ENCODE data around the gene PROSER2. TPM values are rescaled to one million over a fixed set of nuclear protein-coding genes. Genes with fewer than 3 reads are reported as not detected.

The PROSER2 gene
- polyA plus RNA-seq (7.3 to 13.0 TPM (median 10.2 TPM) in 3 replicates), polyA minus RNA-seq (4.8 to 20.4 TPM (median 6.0 TPM) in 3 replicates)
- polyA plus RNA-seq (2011; ENCODE audit: low read depth) = 14.9 TPM
- polyA plus RNA-seq (2011; cell fraction: cytosol; rRNA removed) = 6.2 and 10.5 TPM in 2 replicates
- polyA plus RNA-seq (2011; cell fraction: nucleus; rRNA removed) = 11.8 and 14.4 TPM in 2 replicates
- 12.9 and 25.7 TPM in 2 replicates for polyA plus RNA-seq (2012; ENCODE audit: low replicate concordance)
- polyA minus RNA-seq (2011; cell fraction: cytosol; rRNA and poly(A)+ RNA removed) = 16.3 TPM
- 7.8 and 14.4 TPM in 2 replicates for polyA minus RNA-seq (2011; cell fraction: nucleus; rRNA and poly(A)+ RNA removed)

GRCh38 chr10:11823122-11823988 lies at the start of gene PROSER2:
TSS of gene PROSER2 (plus strand) at chr10:11823356. CDS start at chr10:11852078, 28,722 bp downstream.
- Histone ChIP-seq H3K79me2 (ENCODE audit: control insufficient read depth, insufficient read depth, low read length) (peaks cover 51% of the 10 kb centered on the region), H3K4me2 (ENCODE audit: control insufficient read depth, extremely low read depth, insufficient read depth, low read depth, low read length) (peak within 1 kb of the TSS; percentile 98), H3K27ac (ENCODE audit: control insufficient read depth, insufficient read depth, low read length) (peak within 1 kb of the TSS; percentile 65), H3K9me1 (ENCODE audit: control insufficient read depth, extremely low read depth, insufficient read depth, low read length) (peaks cover 4% of the 10 kb centered on the region), H3K9ac (ENCODE audit: control insufficient read depth, extremely low read depth, insufficient read depth, low read length) (peak within 1 kb of the TSS; percentile 84), H4K20me1 (ENCODE audit: control insufficient read depth, extremely low read depth, insufficient read depth, low read length) (peaks cover 11% of the 10 kb centered on the region), H3K9me3 (ENCODE audit: control insufficient read depth, low read depth, low read length) (no peaks in the 10 kb centered on the region), H3K4me1 (ENCODE audit: control insufficient read depth, extremely low read depth, insufficient read depth, low read length) (peaks cover 24% of the 10 kb centered on the region), H2AFZ (ENCODE audit: control insufficient read depth, low read length) (peak within 1 kb of the TSS; percentile 87), H3K27me3 (ENCODE audit: control insufficient read depth, extremely low read depth, insufficient read depth, low read length) (no peaks in the 10 kb centered on the region), H3K4me3 (ENCODE audit: control insufficient read depth in 2 of 3, extremely low read depth in 1 of 3, insufficient read depth in 2 of 3, low read depth in 1 of 3, low read length in 3 of 3) (peak within 1 kb of the TSS; percentile 88 to 93 (median 92)), H3K36me3 (ENCODE audit: control insufficient read depth in 2 of 2, extremely low read depth in 1 of 2, insufficient read depth in 2 of 2, low read length in 2 of 2) (peaks cover 0 to 8% of the 10 kb centered on the region in 2 experiments)
- TF ChIP-seq CTCF (optimal IDR thresholded peaks at IDR 0.05 in 1 of 3, IDR thresholded peaks at IDR 0.05 in 1 of 3, conservative IDR thresholded peaks at IDR 0.05 in 1 of 3; ENCODE audit: extremely low read depth in 1 of 3, insufficient read depth in 2 of 3, low read length in 3 of 3) (no peak), EZH2 (IDR thresholded peaks at IDR 0.05; ENCODE audit: low read length) (no peak)
- no peak for FAIRE-seq
- DNase-seq (ENCODE audit: low read depth, low spot score) = no peak
- dilution Hi-C loops (cut with MboI; ENCODE audit: extremely low pct_ligation_motif_present, low sequenced_read_pairs) = no loop called here

- no peak for FAIRE-seq
- dilution Hi-C loops (cut with MboI; ENCODE audit: extremely low pct_ligation_motif_present, low sequenced_read_pairs) = loop anchor here (25.0 kb wide), 1 partner anchor 237 kb away; no protein-coding TSS in a partner anchor
- no peaks in the 10 kb centered on the region for H3K79me2 ChIP-seq (ENCODE audit: control insufficient read depth, insufficient read depth, low read length)
- TF ChIP-seq CTCF (optimal IDR thresholded peaks at IDR 0.05 in 1 of 3, IDR thresholded peaks at IDR 0.05 in 1 of 3, conservative IDR thresholded peaks at IDR 0.05 in 1 of 3; ENCODE audit: extremely low read depth in 1 of 3, insufficient read depth in 2 of 3, low read length in 3 of 3) = no peak
- TF ChIP-seq EZH2 (IDR thresholded peaks at IDR 0.05; ENCODE audit: low read length) = no peak
- no peak overlapping the region for H3K4me3 ChIP-seq (ENCODE audit: control insufficient read depth in 2 of 3, extremely low read depth in 1 of 3, insufficient read depth in 2 of 3, low read depth in 1 of 3, low read length in 3 of 3)
- no peak overlapping the region for H3K27ac ChIP-seq (ENCODE audit: control insufficient read depth, insufficient read depth, low read length)
- no peak overlapping the region for H3K9ac ChIP-seq (ENCODE audit: control insufficient read depth, extremely low read depth, insufficient read depth, low read length)
- no peaks in the 10 kb centered on the region for H3K27me3 ChIP-seq (ENCODE audit: control insufficient read depth, extremely low read depth, insufficient read depth, low read length)
- no peaks in the 10 kb centered on the region for H3K9me1 ChIP-seq (ENCODE audit: control insufficient read depth, extremely low read depth, insufficient read depth, low read length)
- H3K4me1 ChIP-seq (ENCODE audit: control insufficient read depth, extremely low read depth, insufficient read depth, low read length) = no peaks in the 10 kb centered on the region
- no peak overlapping the region for H2AFZ ChIP-seq (ENCODE audit: control insufficient read depth, low read length)
- H4K20me1 ChIP-seq (ENCODE audit: control insufficient read depth, extremely low read depth, insufficient read depth, low read length) = no peaks in the 10 kb centered on the region
- no peak for DNase-seq (ENCODE audit: low read depth, low spot score)
- no peak overlapping the region for H3K4me2 ChIP-seq (ENCODE audit: control insufficient read depth, extremely low read depth, insufficient read depth, low read depth, low read length)
- no peaks in the 10 kb centered on the region for H3K9me3 ChIP-seq (ENCODE audit: control insufficient read depth, low read depth, low read length)
- no peaks in the 10 kb centered on the region for H3K36me3 ChIP-seq (ENCODE audit: control insufficient read depth in 2 of 2, extremely low read depth in 1 of 2, insufficient read depth in 2 of 2, low read length in 2 of 2)
Observed at GRCh38 chr10:11773761-11774441, 49.3 kb upstream of the PROSER2 start.
